ENCODE results near the gene KLHL29.

The KLHL29 gene

GRCh38 chr2:23694058-23695045 is 309.4 kb downstream of the KLHL29 start:
- DNase-seq (ENCODE audit: low read depth in 2 of 2): no peak

- DNase-seq (ENCODE audit: low read depth in 2 of 2): no peak
These were observed 310.4 kb downstream of the KLHL29 start for GRCh38 chr2:23695214-23695889.

- no peak for DNase-seq (ENCODE audit: low read depth in 2 of 2)
These were observed 311.1 kb downstream of the KLHL29 start for GRCh38 chr2:23695890-23696751.

- no peak for DNase-seq (ENCODE audit: low read depth in 2 of 2)
These were observed 311.7 kb downstream of the KLHL29 start for GRCh38 chr2:23696752-23697045.

- DNase-seq (ENCODE audit: low read depth in 2 of 2): no peak
These were observed 312.5 kb downstream of the KLHL29 start for GRCh38 chr2:23697256-23698075.

GRCh38 chr2:23698116-23698693 is 313.2 kb downstream of the KLHL29 start:
- no peak for DNase-seq (ENCODE audit: low read depth in 2 of 2)

- DNase-seq (ENCODE audit: low read depth in 2 of 2): no peak
These were observed 314.0 kb downstream of the KLHL29 start for GRCh38 chr2:23698721-23699579.

GRCh38 chr2:23699580-23699925 is 314.6 kb downstream of the KLHL29 start:
- DNase-seq (ENCODE audit: low read depth in 2 of 2): no peak

GRCh38 chr2:23700627-23701026 is 315.6 kb downstream of the KLHL29 start:
- DNase-seq (ENCODE audit: low read depth in 2 of 2): no peak

GRCh38 chr2:23703037-23703582 is 318.1 kb downstream of the KLHL29 start:
- no peak for DNase-seq (ENCODE audit: low read depth in 2 of 2)

GRCh38 chr2:23703583-23704385 is 318.8 kb downstream of the KLHL29 start:
- DNase-seq (ENCODE audit: low read depth in 2 of 2): no peak

GRCh38 chr2:23705771-23706612 is 321.0 kb downstream of the KLHL29 start:
- DNase-seq (ENCODE audit: low read depth in 2 of 2): no peak

- no peak for DNase-seq (ENCODE audit: low read depth in 2 of 2)
These were observed 321.7 kb downstream of the KLHL29 start for GRCh38 chr2:23706613-23707078.

GRCh38 chr2:23707096-23707495 is 322.1 kb downstream of the KLHL29 start:
- DNase-seq (ENCODE audit: low read depth in 2 of 2): no peak

GRCh38 chr2:23708771-23709170 is 323.8 kb downstream of the KLHL29 start:
- no peak for DNase-seq (ENCODE audit: low read depth in 2 of 2)

- no peak for DNase-seq (ENCODE audit: low read depth in 2 of 2)
These were observed 324.3 kb downstream of the KLHL29 start for GRCh38 chr2:23709311-23709710.

- DNase-seq (ENCODE audit: low read depth in 2 of 2): no peak
These were observed 327.2 kb downstream of the KLHL29 start for GRCh38 chr2:23711979-23712755.
